Astrocyte of the cerebellum (primary cell): ENCODE results near the gene TNFAIP6.
"Not testable (repeated sequence)": the region's sequence is repeated elsewhere in the genome, so short reads cannot be mapped to it uniquely, and the experiment has no call there.

Experiments used
- DNase-seq: peaks from one replicate; pipeline ENCODE4 v3.0.0-alpha.2; 2011; ENCODE audit warnings: low read depth
- H3K4me3 ChIP-seq: 2 replicates; pipeline ENCODE4 v1.5.1; 2011; ENCODE audit warnings: mild to moderate bottlenecking, low read depth, low read length, moderate library complexity
- in situ Hi-C: cut with HindIII; loops from 2 replicates; pipeline ENCODE4 v1.10.0; 2017; ENCODE audit warnings: low sequenced_read_pairs
- TF ChIP-seq, protein P1 (sequence below): IDR thresholded peaks from 2 replicates; pipeline ENCODE4 v1.5.1; 2012; ENCODE audit warnings: low read length, low read depth, moderate library complexity, mild to moderate bottlenecking; ENCODE audit errors: missing control alignments

The TNFAIP6 gene

DNA sequence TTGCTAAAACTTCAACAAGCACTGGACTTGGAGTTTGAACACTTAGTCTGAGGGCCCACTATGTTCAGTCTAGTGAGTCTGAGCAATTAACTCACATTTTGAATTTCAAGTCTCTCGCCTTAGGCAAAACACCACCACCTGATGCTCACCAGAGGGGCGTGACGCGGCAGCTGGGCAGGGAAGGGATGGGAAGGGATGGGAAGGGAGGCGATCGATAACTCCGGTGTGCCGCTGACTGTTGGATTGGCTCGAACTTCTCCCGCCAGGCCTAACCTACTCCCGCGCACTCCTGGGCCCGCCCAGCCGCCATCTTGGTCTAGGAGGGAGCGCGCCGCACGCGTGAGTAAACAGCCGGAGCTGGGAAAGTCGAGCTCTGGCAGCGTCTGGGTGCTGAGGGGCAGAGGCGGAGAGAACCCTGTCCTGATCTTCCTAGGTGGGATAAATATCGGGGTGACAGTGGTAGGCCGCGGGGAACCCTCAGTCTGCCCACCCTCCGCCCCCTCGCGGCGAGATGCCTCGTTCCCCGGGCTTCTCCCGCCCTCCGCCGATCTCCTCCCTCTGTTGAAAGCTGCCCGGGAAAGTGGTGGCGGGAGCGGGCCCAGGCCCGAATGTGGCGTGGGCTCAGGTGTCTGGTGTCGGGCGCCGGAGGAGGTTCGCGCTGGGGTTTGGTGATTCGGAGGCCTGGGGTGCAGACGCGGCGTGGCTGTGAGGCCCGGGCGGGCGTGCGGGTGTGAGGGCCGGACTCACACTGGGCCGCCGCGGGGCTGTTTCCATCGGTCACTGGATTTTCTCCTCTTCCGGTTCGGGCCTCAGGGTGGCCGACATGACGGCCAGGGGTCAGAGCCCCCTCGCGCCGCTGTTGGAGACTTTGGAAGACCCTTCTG, 52.5 kb downstream of the TNFAIP6 start, which contains the start of gene RIF1:
Gene RIF1, plus strand, starts transcription at position 302 of the 884 bp plus-strand sequence. Its CDS starts 522 bp downstream, at position 824.
- peak within 1 kb of the TSS; percentile 75 for H3K4me3 ChIP-seq
- in situ Hi-C loops: no loop called here
- peak; percentile 79 for DNase-seq
- TF ChIP-seq, protein P1, sequence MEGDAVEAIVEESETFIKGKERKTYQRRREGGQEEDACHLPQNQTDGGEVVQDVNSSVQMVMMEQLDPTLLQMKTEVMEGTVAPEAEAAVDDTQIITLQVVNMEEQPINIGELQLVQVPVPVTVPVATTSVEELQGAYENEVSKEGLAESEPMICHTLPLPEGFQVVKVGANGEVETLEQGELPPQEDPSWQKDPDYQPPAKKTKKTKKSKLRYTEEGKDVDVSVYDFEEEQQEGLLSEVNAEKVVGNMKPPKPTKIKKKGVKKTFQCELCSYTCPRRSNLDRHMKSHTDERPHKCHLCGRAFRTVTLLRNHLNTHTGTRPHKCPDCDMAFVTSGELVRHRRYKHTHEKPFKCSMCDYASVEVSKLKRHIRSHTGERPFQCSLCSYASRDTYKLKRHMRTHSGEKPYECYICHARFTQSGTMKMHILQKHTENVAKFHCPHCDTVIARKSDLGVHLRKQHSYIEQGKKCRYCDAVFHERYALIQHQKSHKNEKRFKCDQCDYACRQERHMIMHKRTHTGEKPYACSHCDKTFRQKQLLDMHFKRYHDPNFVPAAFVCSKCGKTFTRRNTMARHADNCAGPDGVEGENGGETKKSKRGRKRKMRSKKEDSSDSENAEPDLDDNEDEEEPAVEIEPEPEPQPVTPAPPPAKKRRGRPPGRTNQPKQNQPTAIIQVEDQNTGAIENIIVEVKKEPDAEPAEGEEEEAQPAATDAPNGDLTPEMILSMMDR: peak; percentile 74

DNA sequence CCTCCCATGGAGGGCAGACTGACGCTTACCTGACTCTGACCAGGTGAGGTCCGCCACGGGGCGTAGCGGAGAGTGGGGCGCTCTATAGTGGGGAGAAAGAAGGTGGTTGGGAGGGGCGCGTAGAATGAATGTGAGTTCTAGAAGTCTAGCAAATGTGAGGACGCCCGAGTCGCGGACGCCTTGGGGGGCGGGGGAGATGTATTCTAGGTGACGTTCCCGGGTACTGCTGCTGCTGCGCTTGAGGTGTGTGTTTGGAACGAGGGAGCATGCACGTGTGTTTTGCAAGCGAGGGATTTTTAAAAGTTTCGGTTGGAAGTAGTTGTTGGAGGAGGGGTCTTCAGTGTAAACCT, 53.1 kb downstream of the TNFAIP6 start:
- TF ChIP-seq, protein P1: no peak
- no peak for DNase-seq
- in situ Hi-C loops: no loop called here
- H3K4me3 ChIP-seq: peak overlapping the region; percentile 75

DNA sequence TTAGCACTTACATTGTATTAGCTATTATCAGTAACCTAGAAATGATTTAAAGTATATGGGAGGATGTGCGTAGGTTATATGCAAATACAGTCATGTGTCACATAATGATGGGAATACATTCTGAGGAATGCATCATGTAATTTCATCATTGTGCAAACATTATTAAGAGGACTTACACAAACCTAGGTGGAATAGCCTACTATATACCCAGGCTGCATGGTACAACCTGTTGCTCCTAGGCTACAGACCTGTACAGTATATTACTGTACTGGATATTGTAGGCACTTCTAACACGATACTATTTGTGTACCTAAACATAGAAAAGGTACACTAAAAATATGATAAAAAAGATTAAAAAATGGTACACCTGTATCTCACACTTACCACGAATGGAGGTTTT, 60.3 kb downstream of the TNFAIP6 start:
- TF ChIP-seq, protein P1: no peak
- DNase-seq: no peak
- in situ Hi-C loops: no loop called here
- H3K4me3 ChIP-seq: no peak overlapping the region

GRCh38 chr2:151421681-151422080, 64.3 kb downstream of the TNFAIP6 start:
- H3K4me3 ChIP-seq, in situ Hi-C loops, DNase-seq: not testable (repeated sequence)

DNA sequence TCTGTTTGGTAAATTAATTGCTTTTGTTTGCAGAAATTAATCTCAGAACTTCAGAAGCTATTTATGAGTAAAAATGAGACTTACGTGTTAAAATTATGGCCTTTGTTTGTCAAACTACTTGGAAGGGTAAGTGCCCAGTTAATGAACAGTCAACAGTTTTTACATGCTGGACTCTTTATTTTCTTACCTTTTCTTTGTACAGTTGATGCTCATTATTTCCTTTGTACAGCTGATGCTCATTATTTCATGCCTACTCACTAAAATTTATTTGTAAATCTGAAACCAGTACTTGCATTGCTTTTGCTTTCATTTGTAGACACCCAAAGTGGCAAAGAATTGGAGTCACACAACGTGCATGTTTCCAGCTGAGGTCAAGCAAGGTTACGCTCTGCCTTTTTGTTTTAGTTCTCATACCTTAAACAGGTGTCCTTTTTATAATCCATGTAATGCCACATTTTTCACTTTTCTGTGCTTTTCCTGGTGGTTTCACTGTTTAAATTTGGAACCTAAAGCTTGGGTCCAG, 65.6 kb downstream of the TNFAIP6 start:
- H3K4me3 ChIP-seq: no peak overlapping the region
- DNase-seq: no peak
- in situ Hi-C loops: no loop called here
- TF ChIP-seq, protein P1: no peak

DNA sequence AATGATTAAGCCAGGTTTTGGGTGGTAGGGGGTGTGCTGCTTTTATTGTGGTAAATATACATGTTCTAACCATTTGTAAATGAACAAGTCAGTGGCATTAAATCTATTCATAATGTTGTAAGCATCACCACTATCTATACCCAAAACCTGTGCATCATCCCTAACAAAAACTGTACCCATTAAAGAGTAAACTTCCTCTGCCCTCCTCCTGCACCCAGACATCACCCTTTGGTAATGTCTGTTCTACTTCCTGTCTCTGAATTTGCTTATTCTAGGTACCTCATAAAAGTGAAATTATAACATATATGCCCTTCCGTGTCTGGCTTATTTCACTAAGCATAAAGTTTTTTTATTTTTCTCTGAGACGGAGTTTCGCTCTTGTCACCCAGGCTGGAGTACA, 66.4 kb downstream of the TNFAIP6 start:
- no peak overlapping the region for H3K4me3 ChIP-seq
- in situ Hi-C loops: no loop called here
- no peak for DNase-seq
- TF ChIP-seq, protein P1: no peak
